ENCODE results near the gene SLC13A5. TPM values are rescaled to one million over a fixed set of nuclear protein-coding genes. Genes with fewer than 3 reads are reported as not detected.
"Not testable (repeated sequence)": the region's sequence is repeated elsewhere in the genome, so short reads cannot be mapped to it uniquely, and the experiment has no call there.

Gene SLC13A5
- total RNA-seq, 1 donor from 2014 or later = 3.5 TPM

- no peak for ATAC-seq
These were observed 30.0 kb downstream of the SLC13A5 start for GRCh38 chr17:6683081-6683684.

GRCh38 chr17:6682339-6682738, 30.8 kb downstream of the SLC13A5 start:
- no peak for ATAC-seq

- peak; percentile 59 for ATAC-seq
These were observed 31.5 kb downstream of the SLC13A5 start for GRCh38 chr17:6681671-6682070.

- ATAC-seq = no peak
These were observed 32.0 kb downstream of the SLC13A5 start for GRCh38 chr17:6681176-6681575.

- peak; percentile 81 for ATAC-seq
These were observed 33.9 kb downstream of the SLC13A5 start for GRCh38 chr17:6679241-6679640.

GRCh38 chr17:6677946-6678345, 35.2 kb downstream of the SLC13A5 start:
- no peak for ATAC-seq

GRCh38 chr17:6677158-6677831, 35.9 kb downstream of the SLC13A5 start:
- no peak for ATAC-seq

GRCh38 chr17:6676802-6677157, 36.4 kb downstream of the SLC13A5 start:
- ATAC-seq = no peak

GRCh38 chr17:6675201-6675825, 37.9 kb downstream of the SLC13A5 start:
- ATAC-seq = peak; percentile 21

- ATAC-seq = no peak
These were observed 38.6 kb downstream of the SLC13A5 start for GRCh38 chr17:6674586-6674985.

GRCh38 chr17:6671431-6671830, 41.7 kb downstream of the SLC13A5 start:
- peak; percentile 13 for ATAC-seq

- peak; percentile 29 for ATAC-seq
These were observed 42.2 kb downstream of the SLC13A5 start for GRCh38 chr17:6670999-6671398.

- ATAC-seq = no peak
These were observed 42.6 kb downstream of the SLC13A5 start for GRCh38 chr17:6670571-6670970.

GRCh38 chr17:6669479-6670212, 43.5 kb downstream of the SLC13A5 start:
- peak; percentile 91 for ATAC-seq

GRCh38 chr17:6668727-6669425, 44.3 kb downstream of the SLC13A5 start:
- peak; percentile 39 for ATAC-seq

- ATAC-seq = no peak
These were observed 45.0 kb downstream of the SLC13A5 start for GRCh38 chr17:6668219-6668618.

GRCh38 chr17:6667516-6667915, 45.7 kb downstream of the SLC13A5 start:
- no peak for ATAC-seq

- ATAC-seq = peak; percentile 82
These were observed 46.6 kb downstream of the SLC13A5 start for GRCh38 chr17:6666557-6666956.

GRCh38 chr17:6666077-6666521, 47.1 kb downstream of the SLC13A5 start:
- ATAC-seq = peak; percentile 61

GRCh38 chr17:6663200-6663599, 50.0 kb downstream of the SLC13A5 start:
- not testable (repeated sequence) for ATAC-seq

GRCh38 chr17:6661464-6661848, 51.7 kb downstream of the SLC13A5 start:
- ATAC-seq = no peak

- ATAC-seq = no peak
These were observed 52.2 kb downstream of the SLC13A5 start for GRCh38 chr17:6660805-6661463.
